ENCODE data around the gene HERPUD2.

HERPUD2 gene

GRCh38 chr7:35705932-35706461, 11.1 kb upstream of the HERPUD2 start:
- H3K4me3 ChIP-seq (ENCODE audit: low read depth, low read length): no peak overlapping the region
- TF ChIP-seq CTCF (IDR thresholded peaks at IDR 0.05; ENCODE audit: low read depth, low read length, missing control alignments): no peak
- DNase-seq (ENCODE audit: low read depth): no peak
- in situ Hi-C loops (cut with HindIII; ENCODE audit: low sequenced_read_pairs): no loop called here

GRCh38 chr7:35704261-35704660, 9.3 kb upstream of the HERPUD2 start:
- TF ChIP-seq CTCF (IDR thresholded peaks at IDR 0.05; ENCODE audit: low read depth, low read length, missing control alignments): no peak
- DNase-seq (ENCODE audit: low read depth): no peak
- H3K4me3 ChIP-seq (ENCODE audit: low read depth, low read length): no peak overlapping the region
- in situ Hi-C loops (cut with HindIII; ENCODE audit: low sequenced_read_pairs): no loop called here

- no peak for TF ChIP-seq CTCF (IDR thresholded peaks at IDR 0.05; ENCODE audit: low read depth, low read length, missing control alignments)
Measured at GRCh38 chr7:35702541-35702940, 7.6 kb upstream of the HERPUD2 start.

GRCh38 chr7:35701287-35701900, 6.5 kb upstream of the HERPUD2 start:
- DNase-seq (ENCODE audit: low read depth): no peak
- no peak for TF ChIP-seq CTCF (IDR thresholded peaks at IDR 0.05; ENCODE audit: low read depth, low read length, missing control alignments)
- in situ Hi-C loops (cut with HindIII; ENCODE audit: low sequenced_read_pairs): no loop called here
- no peak overlapping the region for H3K4me3 ChIP-seq (ENCODE audit: low read depth, low read length)

More at GRCh38 chr7:35702541-35702940, 7.6 kb upstream of the HERPUD2 start:
- in situ Hi-C loops (cut with HindIII; ENCODE audit: low sequenced_read_pairs): no loop called here
- no peak overlapping the region for H3K4me3 ChIP-seq (ENCODE audit: low read depth, low read length)
- DNase-seq (ENCODE audit: low read depth): no peak

- no peak for TF ChIP-seq CTCF (IDR thresholded peaks at IDR 0.05; ENCODE audit: low read depth, low read length, missing control alignments)
- in situ Hi-C loops (cut with HindIII; ENCODE audit: low sequenced_read_pairs): no loop called here
- DNase-seq (ENCODE audit: low read depth): no peak
- no peak overlapping the region for H3K4me3 ChIP-seq (ENCODE audit: low read depth, low read length)
Measured at GRCh38 chr7:35700865-35701264, 5.9 kb upstream of the HERPUD2 start.

GRCh38 chr7:35700333-35700732, 5.4 kb upstream of the HERPUD2 start:
- no peak overlapping the region for H3K4me3 ChIP-seq (ENCODE audit: low read depth, low read length)
- no peak for DNase-seq (ENCODE audit: low read depth)
- in situ Hi-C loops (cut with HindIII; ENCODE audit: low sequenced_read_pairs): no loop called here
- no peak for TF ChIP-seq CTCF (IDR thresholded peaks at IDR 0.05; ENCODE audit: low read depth, low read length, missing control alignments)
